Fibroblast of skin of right quadriceps (primary cell): ENCODE results near the gene DAB2.
"Not testable (repeated sequence)": the region's sequence is repeated elsewhere in the genome, so short reads cannot be mapped to it uniquely, and the experiment has no call there.

ENCODE experiments used
- DNase-seq: peaks from one replicate; pipeline ENCODE4 v3.0.0-alpha.2; 2013

DAB2 gene

DNA sequence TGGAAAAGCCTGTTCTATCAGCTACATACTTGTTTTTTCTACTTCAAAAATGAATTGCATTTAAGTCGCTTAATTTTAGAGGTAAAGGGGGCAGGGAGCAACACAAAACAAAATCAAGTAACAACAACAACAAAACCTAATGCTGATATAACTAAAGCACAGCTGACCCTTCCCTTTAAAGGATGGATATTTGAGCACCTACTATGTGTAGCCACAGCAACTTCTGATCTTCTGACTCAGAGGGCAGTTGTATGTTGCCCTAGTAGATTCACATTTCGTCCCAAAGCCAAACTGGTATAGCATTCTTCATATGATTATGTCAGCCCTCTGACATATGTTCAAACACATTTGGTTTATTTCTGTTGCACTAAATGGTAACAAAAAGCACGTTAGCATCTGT lies 6.8 kb downstream of the DAB2 start:
- no peak for DNase-seq

DNA sequence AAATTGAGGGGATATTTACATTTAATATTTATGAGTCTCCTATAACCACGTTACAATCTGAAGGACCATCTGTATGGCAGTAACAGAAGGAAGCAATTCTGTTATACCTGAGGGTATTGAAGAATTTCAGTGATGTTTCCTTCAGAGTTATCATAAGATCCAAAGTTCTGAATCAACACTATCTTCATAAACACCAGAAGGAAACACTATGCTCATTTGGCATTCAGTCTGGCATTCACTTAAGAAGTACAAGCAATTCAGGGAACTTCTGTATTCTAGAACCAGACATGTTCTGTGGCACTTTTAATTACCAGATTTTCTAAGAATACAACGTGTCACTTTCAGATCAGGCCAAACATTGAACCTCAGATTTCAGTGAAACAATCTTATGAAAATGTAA lies 9.6 kb downstream of the DAB2 start:
- no peak for DNase-seq

DNA sequence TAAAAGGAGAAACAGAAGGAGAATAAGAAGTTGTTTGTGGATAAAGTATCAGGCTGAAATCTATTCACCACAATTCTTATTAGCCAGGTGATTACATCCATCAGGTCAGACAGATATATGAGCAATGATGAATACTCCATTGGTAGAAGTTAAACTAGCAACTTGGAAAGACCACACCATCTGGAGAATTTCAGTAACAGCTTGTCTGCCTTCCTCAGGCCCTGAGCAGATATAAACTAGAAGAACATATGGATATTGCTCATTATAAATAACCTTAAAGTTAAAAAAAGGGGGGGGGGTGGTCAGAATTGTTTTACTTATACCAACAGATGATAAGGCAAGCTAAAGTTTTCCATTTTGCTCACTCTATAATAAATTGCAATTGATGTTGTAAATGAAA lies 10.4 kb downstream of the DAB2 start:
- DNase-seq: no peak

DNA sequence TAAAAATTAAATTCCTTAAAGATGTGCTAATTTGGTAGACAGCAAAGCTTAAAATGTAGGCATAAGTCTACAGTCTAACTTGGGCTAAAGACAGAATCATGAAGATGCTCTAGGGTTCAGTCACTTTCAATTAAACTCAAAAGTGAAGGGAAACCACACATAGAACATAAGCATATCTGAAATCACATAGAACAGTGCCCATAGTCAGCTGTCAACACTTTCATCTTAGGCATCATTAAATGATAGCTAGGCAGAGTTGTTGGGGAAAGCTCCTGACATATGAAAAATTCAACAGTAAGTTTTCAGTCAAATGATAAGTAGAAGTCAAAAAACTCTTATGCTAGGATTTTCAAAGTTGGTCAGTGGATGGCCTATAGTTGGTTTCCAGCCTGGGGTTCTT lies 11.0 kb downstream of the DAB2 start:
- no peak for DNase-seq

DNA sequence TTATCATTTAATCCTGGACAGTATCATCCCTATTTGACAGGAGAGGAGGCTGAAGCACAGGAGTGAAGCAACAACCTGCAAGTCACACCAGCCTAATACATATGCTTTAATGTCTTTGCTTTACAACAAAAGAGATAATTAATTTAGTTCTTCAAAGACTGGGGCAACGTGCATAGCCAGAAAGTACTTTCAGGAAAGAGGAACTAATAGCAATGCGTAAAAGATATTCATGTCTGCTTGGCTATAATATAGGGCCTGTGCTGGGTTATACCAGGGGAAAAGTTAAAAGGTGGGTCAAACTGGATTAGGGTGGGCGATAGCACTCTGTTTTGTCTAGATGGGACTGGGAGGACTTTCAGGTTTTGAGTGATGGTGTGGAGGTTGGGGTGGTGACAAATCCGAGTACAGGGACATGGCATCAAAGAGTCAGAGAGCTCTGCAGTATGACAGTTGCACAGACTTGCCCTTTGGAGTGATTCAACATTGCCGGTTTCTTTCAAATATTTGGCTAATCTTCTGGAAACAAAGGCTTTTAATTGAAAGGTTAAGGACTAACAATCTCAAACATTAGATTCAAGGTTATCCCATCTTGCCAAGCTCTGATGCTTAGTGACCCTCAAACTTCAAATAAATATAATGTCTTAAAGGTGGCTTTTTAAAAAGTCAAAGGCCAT lies 11.9 kb downstream of the DAB2 start:
- no peak for DNase-seq

DNA sequence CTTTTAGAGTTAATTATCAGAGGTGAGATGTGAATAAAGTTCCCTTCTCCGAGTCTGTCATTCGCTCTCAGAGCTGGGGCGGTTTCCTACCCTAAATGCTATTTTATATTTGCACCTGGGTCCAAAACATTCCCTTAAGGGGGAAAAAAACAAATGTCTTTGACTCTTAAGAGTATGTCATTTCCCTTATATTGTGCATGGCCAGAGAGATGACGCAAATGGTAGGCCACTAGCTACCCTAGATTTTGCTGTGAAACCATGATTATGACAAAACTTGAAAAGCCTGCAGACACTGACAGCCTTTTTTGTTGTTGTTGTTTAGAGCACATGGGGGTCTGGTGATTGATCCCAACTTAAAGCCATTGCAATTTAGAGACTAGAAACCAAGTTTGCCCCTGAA lies 12.8 kb downstream of the DAB2 start:
- no peak for DNase-seq

DNA sequence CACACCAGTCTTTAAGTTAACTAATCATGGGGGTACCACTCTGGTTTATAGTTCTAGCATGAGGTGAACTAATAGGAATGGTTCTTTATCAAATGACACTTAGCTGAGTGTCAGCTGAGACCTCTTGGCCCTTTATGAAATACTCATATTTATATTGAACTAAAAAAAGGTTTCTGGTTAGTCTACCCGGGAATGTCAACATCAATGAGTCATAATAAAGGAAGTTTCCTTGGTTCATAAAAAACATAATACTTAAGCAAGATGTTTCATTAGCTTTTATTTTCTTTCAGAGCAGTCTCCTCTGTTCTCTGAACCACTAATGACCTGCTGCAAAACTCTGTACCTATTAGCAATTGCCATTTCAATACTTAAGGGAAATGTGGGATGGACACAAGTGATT lies 13.7 kb downstream of the DAB2 start:
- peak; percentile 76 for DNase-seq

- no peak for DNase-seq
Measured at GRCh38 chr5:39409033-39409432, 15.7 kb downstream of the DAB2 start.

- no peak for DNase-seq
Measured at GRCh38 chr5:39405083-39405843, 19.5 kb downstream of the DAB2 start.

GRCh38 chr5:39403761-39404160 lies 21.0 kb downstream of the DAB2 start:
- DNase-seq: not testable (repeated sequence)

DNA sequence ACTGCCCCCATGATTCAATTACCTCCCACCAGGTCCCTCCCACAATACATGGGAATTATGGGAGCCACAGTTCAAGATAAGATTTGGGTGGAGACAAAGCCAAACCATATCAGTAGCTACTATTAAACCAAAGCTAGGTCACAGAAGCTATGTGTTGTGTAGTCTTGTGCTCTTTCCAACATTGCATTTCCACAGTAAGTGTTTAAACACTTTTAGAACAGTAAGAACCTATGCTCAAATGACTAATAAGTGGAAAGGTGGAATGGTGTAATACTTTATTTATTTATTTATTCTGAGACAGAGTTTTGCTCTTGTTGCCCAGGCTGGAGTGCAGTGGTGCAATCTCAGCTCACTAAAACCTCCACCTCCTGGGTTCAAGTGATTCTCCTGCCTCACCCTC lies 22.6 kb downstream of the DAB2 start:
- DNase-seq: not testable (repeated sequence)

- peak; percentile 55 for DNase-seq
Measured at GRCh38 chr5:39400713-39401578, 23.8 kb downstream of the DAB2 start.

DNA sequence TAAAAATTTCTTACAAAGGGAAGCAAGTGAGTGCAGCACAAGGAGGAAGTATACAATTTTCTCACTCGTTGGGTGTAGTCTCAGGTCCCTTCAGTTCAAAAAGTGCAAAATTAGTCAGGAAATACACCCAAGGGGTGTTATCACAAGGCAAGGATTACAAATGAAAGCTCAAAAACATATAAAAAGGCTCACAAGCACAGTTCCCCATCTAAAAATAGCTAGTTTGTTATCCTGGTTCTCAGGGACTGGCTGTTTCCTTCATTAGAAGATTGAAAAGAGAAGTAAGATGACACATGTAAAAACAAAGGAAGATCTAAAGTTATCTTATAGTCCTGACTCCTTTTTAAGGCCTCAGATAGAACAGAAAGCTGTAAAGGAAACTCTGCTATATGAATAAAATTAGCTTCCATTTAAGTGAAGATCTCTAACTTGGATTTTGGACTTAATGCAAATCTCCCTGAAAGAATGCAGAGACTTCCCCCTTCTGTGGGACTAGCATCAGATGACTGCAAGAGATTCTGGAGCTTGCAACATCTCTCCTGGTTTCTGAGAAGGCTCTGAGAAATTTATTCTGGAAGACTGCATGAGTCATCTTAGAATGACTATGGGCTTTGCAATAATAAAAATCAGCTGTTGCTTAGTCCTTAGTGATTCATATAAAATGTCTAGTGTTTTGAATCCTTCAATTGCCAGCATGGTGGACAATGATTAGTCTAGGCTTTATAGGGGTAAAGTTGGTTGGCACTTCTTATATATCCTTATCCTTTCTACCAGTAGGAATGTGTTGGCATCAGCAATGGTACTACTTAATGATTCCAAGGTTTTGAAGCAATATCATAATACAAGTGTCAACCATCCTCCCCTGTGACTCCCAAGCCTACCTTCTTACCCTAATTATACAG lies 25.4 kb downstream of the DAB2 start:
- DNase-seq: peak; percentile 99

GRCh38 chr5:39396843-39397242 lies 27.9 kb downstream of the DAB2 start:
- DNase-seq: no peak

DNA sequence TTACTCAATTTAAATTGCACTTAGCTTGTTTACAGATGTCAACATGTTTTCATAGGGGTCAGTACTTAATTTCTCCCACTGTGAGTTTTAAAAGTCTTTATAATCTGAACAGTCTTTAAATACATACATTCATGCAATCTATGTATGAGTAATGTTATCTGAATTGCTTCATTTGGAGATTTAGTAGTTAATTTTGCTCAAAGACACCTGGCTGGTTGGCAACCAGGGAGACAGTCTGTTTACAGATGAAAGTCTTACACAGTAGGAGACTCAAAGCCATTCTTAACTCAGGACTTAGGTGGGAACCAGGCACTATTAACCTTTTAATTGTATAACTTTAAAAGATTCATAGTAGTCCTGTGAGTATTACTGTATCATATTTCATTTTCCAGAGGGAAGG lies 29.3 kb downstream of the DAB2 start:
- no peak for DNase-seq

DNA sequence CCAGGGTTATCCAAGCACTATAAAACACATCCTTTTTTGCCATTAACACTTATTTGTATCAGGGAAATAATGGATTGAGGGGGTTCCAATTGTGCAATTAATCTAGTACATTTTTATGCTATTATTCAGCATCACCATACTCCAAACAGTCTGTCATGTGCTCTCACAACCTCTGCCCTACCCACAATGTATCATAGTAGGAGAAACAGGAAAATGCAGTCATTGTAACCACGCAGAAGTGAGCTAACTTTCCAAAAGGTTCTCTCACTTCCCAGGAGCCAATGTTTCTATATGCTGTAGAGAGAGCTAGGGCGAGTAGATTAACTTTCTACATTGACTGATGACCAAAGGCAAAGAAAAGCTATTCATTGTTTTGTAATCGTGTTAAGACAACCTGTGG lies 29.8 kb downstream of the DAB2 start:
- peak; percentile 75 for DNase-seq

- no peak for DNase-seq
Measured at GRCh38 chr5:39390945-39391344, 33.8 kb downstream of the DAB2 start.

DNA sequence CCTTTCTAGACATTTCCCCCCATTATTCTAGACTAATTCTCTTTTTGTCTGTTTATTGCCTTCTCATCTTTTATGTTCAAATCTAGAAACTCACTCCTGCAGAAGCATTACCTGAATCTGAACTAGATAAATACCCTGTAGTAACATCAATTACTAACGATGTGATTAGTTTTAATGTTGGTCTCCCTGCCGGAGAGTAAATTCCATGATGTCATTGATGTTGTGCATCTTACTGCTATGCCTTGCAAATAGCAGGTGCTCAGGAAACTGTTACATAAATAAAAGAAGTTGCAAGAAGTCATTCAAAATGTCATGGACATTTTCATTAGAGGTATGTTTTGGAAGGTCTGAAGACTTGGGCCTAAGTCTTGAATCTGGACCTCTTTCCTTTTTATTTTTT lies 37.5 kb downstream of the DAB2 start:
- DNase-seq: no peak

- no peak for DNase-seq
Measured at GRCh38 chr5:39384271-39384670, 40.5 kb downstream of the DAB2 start.

GRCh38 chr5:39381376-39381775 lies 43.4 kb downstream of the DAB2 start:
- DNase-seq: no peak

DNA sequence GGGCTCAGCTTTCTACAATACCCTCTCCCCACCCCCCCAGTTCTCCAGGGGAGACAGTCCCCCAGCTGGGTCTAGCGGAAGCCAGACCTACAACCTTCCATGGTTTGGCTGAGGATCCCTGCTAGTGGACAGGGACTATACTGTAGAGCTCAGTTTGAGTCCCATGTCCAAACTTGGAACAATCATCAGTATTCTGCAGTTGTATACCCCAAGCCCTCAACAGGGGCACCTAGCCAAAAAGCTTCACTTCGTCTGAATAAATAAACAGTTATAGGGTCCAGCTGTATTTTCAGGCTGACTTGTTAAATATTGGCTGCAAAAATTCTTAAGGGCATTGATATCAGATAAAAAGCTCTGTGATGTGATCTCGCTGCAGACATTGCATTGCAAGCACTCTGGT lies 45.1 kb downstream of the DAB2 start:
- DNase-seq: no peak

DNA sequence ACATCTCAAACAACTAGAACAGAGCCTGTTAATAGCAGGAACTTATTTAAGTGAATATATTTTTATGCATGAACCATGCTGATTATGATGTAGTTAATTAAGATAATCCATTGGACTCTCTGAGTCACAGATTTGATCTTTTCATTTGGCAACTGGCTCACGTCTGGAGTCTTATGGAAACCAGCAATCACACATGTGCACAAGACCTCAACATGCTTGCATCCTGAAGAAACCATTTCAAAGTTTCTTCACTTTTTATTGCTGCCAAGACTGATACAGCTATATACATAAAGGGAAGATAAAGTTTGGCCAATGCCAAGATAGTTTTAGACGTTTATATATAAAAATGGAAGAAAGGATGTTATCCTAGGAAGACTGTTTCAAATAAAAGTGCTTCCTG lies 47.2 kb downstream of the DAB2 start:
- DNase-seq: no peak

DNA sequence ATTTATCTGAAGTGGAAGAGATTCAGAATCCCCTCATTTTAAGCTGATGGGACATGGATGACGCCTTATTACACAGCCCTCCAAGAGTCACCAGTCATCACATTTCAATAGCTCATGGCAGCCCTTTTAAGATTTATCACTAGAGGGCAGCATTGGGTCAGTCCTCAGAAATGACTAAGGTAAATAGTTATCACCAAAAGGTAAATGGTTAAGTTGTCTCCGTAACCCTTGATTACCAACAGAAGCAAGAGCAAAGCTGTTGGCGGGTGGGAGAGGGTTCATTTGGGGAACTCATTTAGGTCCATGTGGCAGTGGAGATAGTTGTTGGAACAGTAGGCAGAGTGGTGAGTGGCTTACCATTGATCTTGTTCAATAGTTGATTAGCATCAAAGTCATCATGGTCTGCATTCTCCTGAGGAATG lies 48.5 kb downstream of the DAB2 start:
- DNase-seq: peak; percentile 56
